ENCODE measurements around the gene LHX3.

- TF ChIP-seq CTCF (IDR thresholded peaks at IDR 0.05) (no peak), POLR2A (IDR thresholded peaks at IDR 0.05) (no peak)
Observed at GRCh38 chr9:136193891-136194279, 11.0 kb downstream of the LHX3 start.
